Activated CD8-positive, alpha-beta memory T cell treated with anti-CD3 and anti-CD28 coated beads, Interleukin-2, amount 10 ng/mL, durations not matched to agents 7 days and 5 days (primary cell): ENCODE measurements around the gene TSPAN8. TPM values are rescaled to one million over a fixed set of nuclear protein-coding genes. Genes with fewer than 3 reads are reported as not detected.

ENCODE experiments used
- ATAC-seq: fragments of 150-1000 bp; cut with Tn5 transposase; one replicate; pipeline ENCODE4 v1.10.0; 2021; ENCODE audit warnings: moderate library complexity
- CTCF ChIA-PET: fragments of 350-600 bp; sonication (Branson Sonifier 250); formaldehyde crosslinking; loops from one replicate; lab custom pipeline; 2021; ENCODE audit warnings: antibody characterized with exemption; lab: Charles Lee
- DNase-seq: peaks from one replicate; pipeline ENCODE4 v3.0.0-alpha.2; 2020
- H3K27ac Mint-ChIP-seq: one replicate; pipeline ENCODE4 v1.8.0; 2021; ENCODE audit warnings: mild to moderate bottlenecking, mixed read lengths
- H3K27me3 Mint-ChIP-seq: one replicate; pipeline ENCODE4 v1.8.0; 2021; ENCODE audit warnings: mixed read lengths
- H3K36me3 Mint-ChIP-seq: one replicate; pipeline ENCODE4 v1.8.0; 2021; ENCODE audit warnings: mild to moderate bottlenecking, mixed read lengths
- H3K4me1 Mint-ChIP-seq: one replicate; pipeline ENCODE4 v1.8.0; 2021; ENCODE audit warnings: mixed read lengths
- H3K4me3 Mint-ChIP-seq: one replicate; pipeline ENCODE4 v1.8.0; 2021; ENCODE audit warnings: mild to moderate bottlenecking, moderate library complexity, mixed read lengths
- H3K9me3 Mint-ChIP-seq: one replicate; pipeline ENCODE4 v1.8.0; 2022; ENCODE audit warnings: low read depth, mixed read lengths
- total RNA-seq, 2 experiments: library from RNA; stranded (reverse); gene quantifications; one replicate each; pipeline ENCODE4 v1.2.3, GENCODE V29; 2021

TSPAN8 gene
- total RNA-seq, 2 experiments from 2014 or later, result not detected

DNA sequence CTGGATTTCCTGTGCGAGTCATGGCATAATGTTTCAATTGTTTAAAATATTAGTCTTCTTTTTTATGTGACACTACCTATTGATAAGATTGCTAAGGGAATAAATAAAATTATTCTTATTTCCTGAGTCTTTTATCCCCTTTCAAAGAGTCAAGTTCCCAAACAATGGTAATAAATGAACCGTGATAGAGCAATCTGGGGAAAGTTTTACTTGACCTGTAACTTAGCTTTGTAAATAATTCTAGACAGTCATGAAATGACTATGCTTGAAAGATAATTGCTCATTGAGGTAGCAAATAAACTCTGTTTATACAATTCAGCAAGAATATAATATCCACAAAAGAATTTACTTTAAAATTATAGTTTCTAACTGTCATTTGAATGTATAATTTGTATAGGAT, 82.1 kb downstream of the TSPAN8 start:
- no peak overlapping the region for H3K27ac Mint-ChIP-seq
- no peaks in the 10 kb centered on the region for H3K27me3 Mint-ChIP-seq
- DNase-seq (no peak), ATAC-seq (no peak)
- H3K4me3 Mint-ChIP-seq, result no peak overlapping the region
- CTCF ChIA-PET, result no interaction called here
- no peaks in the 10 kb centered on the region for H3K4me1 Mint-ChIP-seq
- peaks cover 3% of the 10 kb centered on the region for H3K9me3 Mint-ChIP-seq
- no peaks in the 10 kb centered on the region for H3K36me3 Mint-ChIP-seq

Other genes starting within 250 kb of the TSPAN8 start
- gene PTPRR, start 237.3 kb downstream of the TSPAN8 start, total RNA-seq, result not detected